HepG2 (cell line): ENCODE data around the gene MND1. TPM values are rescaled to one million over a fixed set of nuclear protein-coding genes. Genes with fewer than 3 reads are reported as not detected.

ENCODE experiments used
- ATAC-seq: fragments of 200-7000 bp; cut with Tn5 transposase; 3 replicates; pipeline ENCODE4 v1.9.1; 2020; ENCODE audit warnings: mild to moderate bottlenecking, moderate library complexity
- BruUV-seq: library from RNA; stranded (reverse); fragments of 400-500 nt; replicated peaks from 2 replicates; lab custom pipeline; 2021; lab: Mats Ljungman, UMichigan
- CTCF ChIA-PET: fragments of 300-600 bp; formaldehyde crosslinking; extraction: SDS; loops from one replicate; lab custom pipeline; 2021; ENCODE audit warnings: low total read pairs, inconsistent platforms, low intra/inter-chr PET ratio; lab: Yijun Ruan, JAX
- POLR2A ChIA-PET: fragments of 350-600 bp; sonication (Branson Sonifier 250); formaldehyde crosslinking; loops from one replicate; lab custom pipeline; 2020; ENCODE audit warnings: antibody characterized with exemption, inconsistent platforms; lab: Yijun Ruan, JAX
- DNase-seq: peaks from one replicate; pipeline ENCODE4 v3.0.0-alpha.2; 2015; ENCODE audit warnings: low spot score
- FAIRE-seq: peaks from 3 replicates; lab custom pipeline; 2011; peaks lifted over from hg19 to GRCh38; lab: Jason Lieb, UNC
- H2AFZ ChIP-seq: one replicate; pipeline ENCODE4 v1.6.1; 2011; ENCODE audit warnings: low read length, inconsistent platforms
- H3K27ac ChIP-seq: fragments of 300-600 bp; 3 replicates; pipeline ENCODE4 v1.8.0; 2011; ENCODE audit warnings: mixed run types, mild to moderate bottlenecking, mixed read lengths, low read length, inconsistent platforms; ENCODE audit not compliant: insufficient read depth; ENCODE audit errors: extremely low read length
- H3K27me3 ChIP-seq, 2 experiments: fragments of 200-600 bp in 1 of 2; 2 replicates in 1 of 2; 3 replicates in 1 of 2; pipeline versions ENCODE4 v1.6.0 to v1.8.0; 2011; ENCODE audit warnings: low read length in 2 of 2, mild to moderate bottlenecking in 2 of 2, moderate library complexity in 2 of 2, inconsistent platforms in 1 of 2; ENCODE audit not compliant: insufficient read depth in 2 of 2, control insufficient read depth in 1 of 2
- H3K36me3 ChIP-seq, 2 experiments: fragments of 200-600 bp in 1 of 2; replicated peaks in 1 of 2; 2 replicates in 1 of 2; 3 replicates in 1 of 2; pipeline versions ENCODE4 v1.5.1 to v1.8.0; 2011; ENCODE audit warnings: low read length in 2 of 2, inconsistent platforms in 1 of 2; ENCODE audit not compliant: insufficient read depth in 2 of 2, control insufficient read depth in 1 of 2
- H3K4me1 ChIP-seq: 2 replicates; pipeline ENCODE4 v1.5.1; 2012; ENCODE audit warnings: low read length, inconsistent platforms; ENCODE audit not compliant: insufficient read depth
- H3K4me2 ChIP-seq: 2 replicates; pipeline ENCODE4 v1.6.0; 2011; ENCODE audit warnings: low read depth, low read length, inconsistent platforms
- H3K4me3 ChIP-seq, 3 experiments: fragments of 200-600 bp in 1 of 3; sonication (generic), shearing (Covaris generic) in 1 of 3; replicated peaks in 1 of 3; 2 replicates each; pipeline ENCODE4 v1.5.1; 2011 to 2016; ENCODE audit warnings: low read length in 3 of 3, inconsistent platforms in 2 of 3, low read depth in 2 of 3, mild to moderate bottlenecking in 2 of 3, control low read depth in 1 of 3, mixed read lengths in 1 of 3; ENCODE audit not compliant: insufficient read depth in 1 of 3
- H3K79me2 ChIP-seq: one replicate; pipeline ENCODE4 v1.6.1; 2011; ENCODE audit warnings: low read length, inconsistent platforms; ENCODE audit not compliant: insufficient read depth
- H3K9ac ChIP-seq: 2 replicates; pipeline ENCODE4 v1.6.0; 2011; ENCODE audit warnings: mild to moderate bottlenecking, low read depth, low read length, inconsistent platforms; ENCODE audit not compliant: insufficient read depth
- H3K9me3 ChIP-seq: 2 replicates; pipeline ENCODE4 v1.5.1; 2012; ENCODE audit warnings: mild to moderate bottlenecking, low read length
- H4K20me1 ChIP-seq: 2 replicates; pipeline ENCODE4 v1.6.0; 2011; ENCODE audit warnings: inconsistent platforms, mild to moderate bottlenecking, low read length, moderate library complexity; ENCODE audit not compliant: insufficient read depth
- FLYWCH1 ChIP-seq: sonication (generic); formaldehyde crosslinking; IDR thresholded peaks from 2 replicates; pipeline ENCODE4 v1.8.1; 2023; ENCODE audit warnings: mild to moderate bottlenecking, missing genetic modification reagents
- HOXA3 ChIP-seq: sonication (generic); formaldehyde crosslinking; IDR thresholded peaks from 2 replicates; pipeline ENCODE4 v1.5.0; 2020; ENCODE audit warnings: missing genetic modification reagents
- MED13 ChIP-seq: sonication (generic); formaldehyde crosslinking; IDR thresholded peaks from 2 replicates; pipeline ENCODE4 v1.5.0; 2020; ENCODE audit warnings: missing genetic modification reagents
- MIER2 ChIP-seq: IDR thresholded peaks from 2 replicates; pipeline ENCODE4 v1.6.1; 2016; ENCODE audit warnings: missing biosample characterization, missing genetic modification reagents
- NAIF1 ChIP-seq: sonication (generic); formaldehyde crosslinking; IDR thresholded peaks from 2 replicates; pipeline ENCODE4 v1.5.0; 2020; ENCODE audit warnings: mild to moderate bottlenecking, missing genetic modification reagents, borderline replicate concordance
- RFX3 ChIP-seq: IDR thresholded peaks from 2 replicates; pipeline ENCODE4 v1.6.1; 2016; ENCODE audit warnings: missing biosample characterization, missing genetic modification reagents
- RXRB ChIP-seq: IDR thresholded peaks from 2 replicates; pipeline ENCODE4 v1.6.1; 2016; ENCODE audit warnings: borderline replicate concordance, missing genetic modification reagents, missing compliant biosample characterization
- ZFP37 ChIP-seq: sonication (generic); formaldehyde crosslinking; IDR thresholded peaks from 2 replicates; pipeline ENCODE4 v1.4.0; 2020; ENCODE audit warnings: missing genetic modification reagents, borderline replicate concordance
- ZNF558 ChIP-seq: sonication (generic); formaldehyde crosslinking; IDR thresholded peaks from 2 replicates; pipeline ENCODE4 v1.9.0; 2022; ENCODE audit warnings: mild to moderate bottlenecking, missing genetic modification reagents, borderline replicate concordance
- ZNF605 ChIP-seq: sonication (generic); formaldehyde crosslinking; IDR thresholded peaks from 2 replicates; pipeline ENCODE4 v1.8.0; 2022; ENCODE audit warnings: mild to moderate bottlenecking, missing genetic modification reagents
- ZNF746 ChIP-seq: sonication (generic); formaldehyde crosslinking; IDR thresholded peaks from 2 replicates; pipeline ENCODE4 v1.8.0; 2022; ENCODE audit warnings: mild to moderate bottlenecking, missing genetic modification reagents
- ZNF75D ChIP-seq: sonication (generic); formaldehyde crosslinking; IDR thresholded peaks from 2 replicates; pipeline ENCODE4 v1.8.1; 2023; ENCODE audit warnings: missing genetic modification reagents, mild to moderate bottlenecking, borderline replicate concordance
- WGBS: methylation state at CpG from one replicate; pipeline ENCODE4 v1.1.6; 2017; ENCODE audit warnings: low lambda C conversion rate; 5-methylcytosine and 5-hydroxymethylcytosine counted together
- in situ Hi-C: cut with HindIII; loops from 2 replicates; pipeline ENCODE4 v1.10.0; 2017; ENCODE audit warnings: low pct_unique_long_range_greater_than_20kb; ENCODE audit not compliant: extremely low pct_ligation_motif_present
- intact Hi-C: fragments of 100-400 bp; cut with micrococcal nuclease; formaldehyde crosslinking; loops from one replicate; pipeline ENCODE4 v1.10.0; 2022; ENCODE audit not compliant: unreplicated experiment
- polyA plus RNA-seq, 8 experiments: library from polyadenylated mRNA; depleted of rRNA in 3 of 8; stranded (reverse) in 7 of 8; unstranded in 1 of 8; fragments of >200 nt; fragmentation: Illumina TruSeq in 4 of 8; extraction: Trizol in 4 of 8; gene quantifications; 2 replicates each; pipeline versions ENCODE4 v1.2.1 to v1.2.3, GENCODE V29; 2011 to 2016; ENCODE audit warnings: low read depth in 4 of 8, missing spikeins in 1 of 8, mixed read lengths in 1 of 8; ENCODE audit not compliant: insufficient read depth in 1 of 8
- total RNA-seq, 5 experiments: library from RNA; depleted of rRNA; stranded (reverse); fragments of >200 nt; fragmentation: Illumina TruSeq; extraction: Trizol; gene quantifications; 2 replicates each; pipeline ENCODE4 v1.2.3, GENCODE V29; 2016; ENCODE audit warnings: low read depth in 1 of 5
- TF ChIP-seq, protein P1 (sequence below): sonication (generic); formaldehyde crosslinking; IDR thresholded peaks from 2 replicates; pipeline ENCODE4 v1.8.1; 2023; ENCODE audit warnings: mild to moderate bottlenecking, inconsistent platforms, moderate library complexity, missing genetic modification reagents, borderline replicate concordance
- TF ChIP-seq, protein P2 (sequence below): sonication (generic); formaldehyde crosslinking; IDR thresholded peaks from 2 replicates; pipeline ENCODE4 v1.5.1; 2020; ENCODE audit warnings: mild to moderate bottlenecking, missing genetic modification reagents, borderline replicate concordance
- TF ChIP-seq, protein P3 (sequence below): sonication (generic); formaldehyde crosslinking; IDR thresholded peaks from 2 replicates; pipeline ENCODE4 v1.4.0; 2020; ENCODE audit warnings: mild to moderate bottlenecking, missing genetic modification reagents
- TF ChIP-seq, protein P4 (sequence below): sonication (generic); formaldehyde crosslinking; IDR thresholded peaks from 2 replicates; pipeline ENCODE4 v1.4.0; 2020; ENCODE audit warnings: missing genetic modification reagents, borderline replicate concordance

The MND1 gene
- total and polyA plus RNA-seq, 2 of the 13 experiments (the other 11 are each of a cell fraction or from before 2014, with no cell fraction given) = 4.8 to 30.7 TPM

DNA sequence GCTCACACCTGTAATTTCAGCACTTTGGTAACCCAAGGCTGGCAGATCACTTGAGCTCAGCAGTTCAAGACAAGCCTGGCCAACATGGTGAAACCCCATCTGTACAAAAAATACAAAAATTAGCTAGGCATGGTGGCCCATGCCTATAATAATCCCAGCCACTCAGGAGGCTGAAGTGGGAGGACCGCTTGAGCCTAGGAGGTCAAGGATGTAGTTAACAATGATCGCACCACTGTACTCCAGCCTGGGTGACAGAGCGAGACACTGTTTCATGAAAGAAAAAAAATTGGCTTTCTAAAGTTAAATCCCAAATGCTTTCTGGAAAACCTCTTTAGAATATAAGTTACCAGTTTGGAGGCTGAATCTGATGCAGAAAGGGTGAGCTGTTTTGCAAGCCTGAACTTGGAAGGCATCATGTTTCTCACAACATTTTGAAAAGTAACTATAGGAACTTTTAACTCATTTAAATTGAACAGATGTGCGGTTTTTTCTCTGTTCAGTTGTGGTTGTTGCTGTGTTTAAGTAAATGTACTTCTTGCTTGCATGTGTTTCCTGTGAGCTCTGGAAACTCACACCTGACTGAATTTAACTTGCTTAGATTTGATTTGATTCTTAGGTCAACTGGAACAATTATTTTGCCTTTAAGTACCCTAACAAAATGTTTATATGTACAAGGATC is 81.9 kb downstream of the MND1 start:
- BruUV-seq = no TSS peak
- intact Hi-C loops = no loop called here

DNA sequence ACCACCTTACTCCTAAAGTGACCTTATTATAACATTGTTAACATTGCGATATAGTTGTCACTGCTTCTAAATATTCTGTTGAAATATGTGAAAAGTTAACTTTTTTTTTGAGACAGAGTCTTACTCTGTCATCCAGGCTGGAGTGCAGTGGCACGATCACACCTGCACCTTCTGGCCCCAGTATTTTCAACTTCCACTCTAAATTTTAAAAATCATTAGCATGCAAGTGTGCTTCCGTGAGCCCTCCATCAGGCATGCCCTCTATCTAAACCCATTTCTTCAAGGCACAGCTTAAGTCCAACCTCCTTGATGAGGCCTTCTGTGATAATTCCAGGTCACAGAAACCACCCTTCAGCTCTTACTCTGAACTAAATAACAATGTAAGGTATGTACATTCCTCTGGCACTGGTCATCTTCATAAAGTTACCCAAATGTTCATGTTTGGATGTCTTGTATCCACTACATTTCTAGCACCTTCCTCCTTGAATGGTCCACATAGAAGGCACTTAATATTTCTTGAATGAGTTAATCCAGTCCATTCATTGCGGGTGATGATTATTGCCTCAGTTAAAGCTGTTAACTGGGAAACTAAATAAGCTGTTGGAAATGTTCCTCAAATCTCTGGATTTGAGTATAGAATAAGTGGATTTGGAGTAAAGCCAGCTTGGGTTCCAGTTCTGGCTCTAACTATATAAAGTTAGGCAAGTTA is 83.0 kb downstream of the MND1 start:
- no peak for DNase-seq
- in situ Hi-C loops = no loop called here
- POLR2A ChIA-PET = no interaction called here
- TF ChIP-seq RFX3 (CRISPR knock-in tag) (no peak), ZNF746 (no peak), HOXA3 (CRISPR knock-in tag) (no peak), ZNF75D (no peak), ZNF558 (CRISPR knock-in tag) (no peak)
- TF ChIP-seq, protein P1, sequence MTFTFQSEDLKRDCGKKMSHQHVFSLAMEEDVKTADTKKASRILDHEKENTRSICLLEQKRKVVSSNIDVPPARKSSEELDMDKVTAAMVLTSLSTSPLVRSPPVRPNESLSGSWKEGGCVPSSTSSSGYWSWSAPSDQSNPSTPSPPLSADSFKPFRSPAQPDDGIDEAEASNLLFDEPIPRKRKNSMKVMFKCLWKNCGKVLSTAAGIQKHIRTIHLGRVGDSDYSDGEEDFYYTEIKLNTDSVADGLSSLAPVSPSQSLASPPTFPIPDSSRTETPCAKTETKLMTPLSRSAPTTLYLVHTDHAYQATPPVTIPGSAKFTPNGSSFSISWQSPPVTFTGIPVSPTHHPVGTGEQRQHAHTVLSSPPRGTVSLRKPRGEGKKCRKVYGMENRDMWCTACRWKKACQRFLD (CRISPR knock-in tag) = no peak
- TF ChIP-seq, protein P2, sequence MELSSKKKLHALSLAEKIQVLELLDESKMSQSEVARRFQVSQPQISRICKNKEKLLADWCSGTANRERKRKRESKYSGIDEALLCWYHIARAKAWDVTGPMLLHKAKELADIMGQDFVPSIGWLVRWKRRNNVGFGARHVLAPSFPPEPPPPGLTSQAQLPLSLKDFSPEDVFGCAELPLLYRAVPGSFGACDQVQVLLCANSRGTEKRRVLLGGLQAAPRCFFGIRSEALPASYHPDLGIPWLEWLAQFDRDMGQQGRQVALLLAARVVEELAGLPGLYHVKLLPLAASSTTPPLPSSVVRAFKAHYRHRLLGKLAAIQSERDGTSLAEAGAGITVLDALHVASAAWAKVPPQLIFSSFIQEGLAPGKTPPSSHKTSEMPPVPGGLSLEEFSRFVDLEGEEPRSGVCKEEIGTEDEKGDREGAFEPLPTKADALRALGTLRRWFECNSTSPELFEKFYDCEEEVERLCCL (CRISPR knock-in tag) = no peak
- TF ChIP-seq, protein P3, sequence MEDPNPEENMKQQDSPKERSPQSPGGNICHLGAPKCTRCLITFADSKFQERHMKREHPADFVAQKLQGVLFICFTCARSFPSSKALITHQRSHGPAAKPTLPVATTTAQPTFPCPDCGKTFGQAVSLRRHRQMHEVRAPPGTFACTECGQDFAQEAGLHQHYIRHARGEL (CRISPR knock-in tag) = no peak

More for the DNA sequence above, 81.9 kb downstream of the MND1 start:
- Histone ChIP-seq H3K4me2 (no peak overlapping the region), H3K79me2 (no peaks in the 10 kb centered on the region), H2AFZ (no peak overlapping the region), H3K36me3 (no peaks in the 10 kb centered on the region), H3K27me3 (no peaks in the 10 kb centered on the region), H3K9ac (no peak overlapping the region), H3K4me1 (no peaks in the 10 kb centered on the region), H3K9me3 (no peaks in the 10 kb centered on the region), H4K20me1 (no peaks in the 10 kb centered on the region), H3K27ac (no peak overlapping the region), H3K4me3 (no peak overlapping the region)
- in situ Hi-C loops = no loop called here
- no peak for ATAC-seq
- CTCF ChIA-PET = no interaction called here
- WGBS = 67% methylated on average over 4 of the region's 4 CpGs
- POLR2A ChIA-PET = no interaction called here
- FAIRE-seq = no peak
- DNase-seq = no peak
- no peak for TF ChIP-seq MIER2
- TF ChIP-seq, protein P4, sequence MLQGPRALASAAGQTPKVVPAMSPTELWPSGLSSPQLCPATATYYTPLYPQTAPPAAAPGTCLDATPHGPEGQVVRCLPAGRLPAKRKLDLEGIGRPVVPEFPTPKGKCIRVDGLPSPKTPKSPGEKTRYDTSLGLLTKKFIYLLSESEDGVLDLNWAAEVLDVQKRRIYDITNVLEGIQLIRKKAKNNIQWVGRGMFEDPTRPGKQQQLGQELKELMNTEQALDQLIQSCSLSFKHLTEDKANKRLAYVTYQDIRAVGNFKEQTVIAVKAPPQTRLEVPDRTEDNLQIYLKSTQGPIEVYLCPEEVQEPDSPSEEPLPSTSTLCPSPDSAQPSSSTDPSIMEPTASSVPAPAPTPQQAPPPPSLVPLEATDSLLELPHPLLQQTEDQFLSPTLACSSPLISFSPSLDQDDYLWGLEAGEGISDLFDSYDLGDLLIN (CRISPR knock-in tag) = no peak
- no peak for TF ChIP-seq ZFP37 (CRISPR knock-in tag)
- no peak for TF ChIP-seq RXRB (CRISPR knock-in tag)
- TF ChIP-seq ZNF605 (CRISPR knock-in tag) = no peak
- TF ChIP-seq FLYWCH1 (CRISPR knock-in tag) = no peak
- no peak for TF ChIP-seq NAIF1
- TF ChIP-seq MED13 (CRISPR knock-in tag) = no peak

More for the DNA sequence above, 83.0 kb downstream of the MND1 start:
- CTCF ChIA-PET = no interaction called here
- H3K27me3 ChIP-seq = no peaks in the 10 kb centered on the region
- H3K9ac ChIP-seq = no peak overlapping the region
- no peak overlapping the region for H2AFZ ChIP-seq
- H3K79me2 ChIP-seq = no peaks in the 10 kb centered on the region
- no peak overlapping the region for H3K4me2 ChIP-seq
- FAIRE-seq (no peak), ATAC-seq (no peak)
- no peaks in the 10 kb centered on the region for H3K36me3 ChIP-seq
- H3K4me3 ChIP-seq = no peak overlapping the region
- intact Hi-C loops = no loop called here
- 0 out of 2 replicates have a peak, but pooled peaks cover 4% of the 10 kb centered on the region for H3K4me1 ChIP-seq
- BruUV-seq = no TSS peak
- H4K20me1 ChIP-seq = no peaks in the 10 kb centered on the region
- H3K9me3 ChIP-seq = no peaks in the 10 kb centered on the region
- no peak overlapping the region for H3K27ac ChIP-seq
- WGBS = 59% methylated on average over 4 of the region's 4 CpGs
